ENCODE results near the gene SMIM15. TPM values are rescaled to one million over a fixed set of nuclear protein-coding genes. Genes with fewer than 3 reads are reported as not detected.

SMIM15 gene
- total RNA-seq, 1 donor from 2014 or later, result 19.2 TPM

DNA sequence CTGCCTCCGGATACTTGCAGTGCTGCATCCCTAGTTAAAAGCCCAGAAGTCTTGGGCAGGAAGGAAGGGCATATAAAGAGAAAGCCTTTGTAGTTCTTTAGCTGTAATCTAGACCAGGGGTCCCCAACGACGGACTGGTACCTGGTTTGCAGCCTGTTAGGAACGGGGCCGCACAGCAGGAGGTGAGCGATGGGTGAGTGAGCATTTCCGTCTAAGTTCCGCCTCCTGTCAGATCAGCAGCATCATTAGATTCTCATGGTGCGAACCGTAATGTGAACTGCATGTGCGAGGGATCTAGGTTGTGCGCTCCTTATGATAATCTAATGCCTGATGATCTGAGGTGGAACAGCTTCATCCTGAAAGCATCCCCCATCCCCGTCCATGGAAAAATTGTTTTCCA is 1.6 kb upstream of the SMIM15 start:
- ATAC-seq (ENCODE audit: poor library complexity), result no peak
- DNase-seq, result no peak
- intact Hi-C loops (cut with DNase I), result loop anchor here (5.0 kb wide), 1 partner anchor 168 kb away; the partner anchor contains the start of gene ZSWIM6

DNA sequence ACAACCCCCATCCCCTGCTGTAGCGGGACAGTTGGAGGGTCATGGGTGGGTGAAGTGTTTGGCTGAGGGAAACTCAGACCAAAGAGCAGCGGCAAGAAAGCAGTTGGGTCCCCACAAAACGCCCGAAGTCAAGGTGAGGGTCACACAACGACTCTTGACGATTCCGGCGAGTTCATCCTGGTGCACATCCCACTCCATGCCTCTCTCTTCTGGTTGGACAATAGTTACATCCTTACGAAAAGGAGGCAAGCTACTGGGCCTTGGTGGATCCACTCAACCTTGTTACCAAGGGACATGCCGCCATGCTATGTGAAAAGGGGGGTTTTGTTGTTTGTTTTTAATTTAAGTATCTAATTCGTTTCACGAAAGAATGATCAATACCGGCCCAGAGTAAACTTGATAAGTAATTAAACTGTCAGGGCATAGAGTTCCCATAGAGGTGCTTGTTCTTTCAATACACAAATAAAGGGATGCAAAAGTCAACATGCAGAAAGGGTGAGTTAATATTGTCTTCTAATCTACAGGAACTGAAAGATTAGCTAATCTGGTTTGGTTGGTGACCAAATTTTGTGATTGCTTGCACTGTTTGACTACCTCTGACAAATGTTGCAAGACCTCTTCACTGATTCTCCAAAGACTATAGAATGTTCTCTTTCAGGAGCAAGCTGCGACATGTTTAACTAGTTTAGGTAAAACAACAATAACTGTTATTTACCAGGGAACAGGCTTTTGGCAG is 732 bp upstream of the SMIM15 start:
- intact Hi-C loops (cut with DNase I), result loop anchor here (5.0 kb wide), 1 partner anchor 169 kb away; the partner anchor contains the start of gene ZSWIM6
- DNase-seq, result no peak
- peak; percentile 51 for ATAC-seq (ENCODE audit: poor library complexity)

DNA sequence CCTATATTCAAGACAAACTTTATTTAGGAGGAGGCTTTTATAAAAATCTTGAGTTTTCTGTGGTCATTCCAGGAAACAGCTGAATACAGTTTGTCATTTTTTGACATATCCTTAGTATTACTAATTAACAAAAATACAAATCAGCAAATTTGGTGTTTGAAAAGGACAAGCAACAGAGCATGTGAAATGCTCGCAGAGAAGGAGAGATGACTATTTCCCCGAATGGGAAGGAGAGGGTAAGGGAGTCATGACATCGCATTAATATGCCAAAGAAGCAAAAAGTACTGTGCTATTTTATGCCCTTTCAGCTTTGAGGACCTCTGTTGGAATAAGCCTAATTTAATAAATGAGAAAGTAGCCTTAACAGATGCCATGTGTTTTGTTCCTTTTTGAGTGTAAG is 1.8 kb downstream of the SMIM15 start:
- no peak for DNase-seq
- ATAC-seq (ENCODE audit: poor library complexity), result no peak
- intact Hi-C loops (cut with DNase I), result loop anchor here (5.0 kb wide), 1 partner anchor 172 kb away; the partner anchor contains the start of gene ZSWIM6

DNA sequence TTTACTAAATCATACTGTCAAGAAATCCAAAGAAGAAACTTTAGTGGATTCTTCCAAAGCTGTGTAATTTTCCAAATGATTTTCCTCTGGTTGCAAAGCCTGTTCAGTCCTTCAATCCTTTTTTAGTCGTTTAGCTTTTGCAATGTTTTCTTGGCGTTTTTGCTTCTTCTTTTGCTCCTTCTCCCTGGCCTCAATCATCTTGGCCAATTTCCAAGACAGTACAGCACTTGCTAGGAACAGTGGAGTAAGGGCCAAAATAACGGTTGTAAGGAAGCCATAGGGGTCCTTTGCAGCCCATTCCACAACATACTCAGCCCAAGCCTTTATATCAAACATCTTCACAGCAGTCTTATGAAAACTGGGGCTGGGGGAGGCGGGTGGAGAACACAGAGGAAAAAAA is 2.4 kb downstream of the SMIM15 start:
- DNase-seq (no peak), ATAC-seq (ENCODE audit: poor library complexity) (no peak)
- intact Hi-C loops (cut with DNase I), result loop anchor here (5.0 kb wide), 1 partner anchor 172 kb away; the partner anchor contains the start of gene ZSWIM6

DNA sequence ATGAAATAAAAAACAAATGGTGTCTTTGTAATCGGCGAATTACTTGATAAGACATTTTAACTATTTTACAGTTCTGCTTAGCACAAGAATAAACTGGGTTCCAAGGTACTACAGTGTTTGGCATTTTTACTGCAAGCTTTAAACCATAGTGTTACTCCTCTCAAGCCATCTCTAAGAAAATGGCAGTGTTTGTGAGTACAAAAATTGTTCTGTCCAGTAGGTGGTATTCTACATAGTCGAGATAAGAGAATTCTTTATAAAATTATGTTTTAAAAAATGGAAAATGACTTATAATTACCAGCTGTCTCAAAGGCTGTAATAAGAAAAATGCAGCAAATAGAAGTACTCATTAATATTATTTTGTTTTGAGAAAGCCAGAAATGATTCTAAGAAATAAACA is 3.2 kb downstream of the SMIM15 start:
- intact Hi-C loops (cut with DNase I), result no loop called here
- ATAC-seq (ENCODE audit: poor library complexity) (no peak), DNase-seq (no peak)

DNA sequence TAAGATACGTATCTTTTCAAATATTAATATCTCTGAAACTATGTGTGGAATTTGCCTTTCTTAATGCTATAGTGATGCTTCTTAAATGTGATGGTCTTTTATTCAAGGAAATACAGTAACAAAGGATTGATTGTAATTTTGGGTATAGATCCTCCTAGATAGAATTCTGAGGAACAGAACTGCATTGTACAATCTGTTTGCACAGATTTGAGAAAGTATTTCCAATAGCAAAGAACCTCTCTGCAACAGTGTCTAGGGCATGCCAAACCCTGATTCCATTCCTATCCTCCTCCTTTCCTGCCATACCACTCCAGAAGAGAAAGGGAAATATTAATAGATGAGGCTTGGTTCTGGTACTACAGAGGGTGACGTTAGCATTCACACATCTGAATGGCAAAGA is 10.4 kb downstream of the SMIM15 start:
- DNase-seq (no peak), ATAC-seq (ENCODE audit: poor library complexity) (no peak)
- intact Hi-C loops (cut with DNase I), result no loop called here

DNA sequence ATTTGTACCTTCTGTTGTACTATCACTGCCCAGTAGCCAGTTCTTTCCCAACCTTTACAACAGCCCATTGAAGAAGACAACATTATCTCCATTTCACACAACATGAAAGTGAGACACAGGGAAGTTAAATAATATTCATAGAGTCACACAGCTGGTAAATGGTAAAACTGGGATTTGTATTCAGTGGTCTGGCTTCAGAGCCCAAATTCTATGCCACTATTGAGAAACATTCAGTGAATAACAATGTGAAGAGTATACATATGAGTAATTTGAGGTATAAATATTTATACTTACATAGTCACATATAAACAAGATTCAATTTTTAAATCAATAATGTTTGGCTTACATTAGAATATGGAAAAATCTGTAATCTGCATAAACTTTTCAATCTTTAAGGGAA is 13.8 kb downstream of the SMIM15 start:
- DNase-seq, result no peak
- no peak for ATAC-seq (ENCODE audit: poor library complexity)
- intact Hi-C loops (cut with DNase I), result no loop called here

DNA sequence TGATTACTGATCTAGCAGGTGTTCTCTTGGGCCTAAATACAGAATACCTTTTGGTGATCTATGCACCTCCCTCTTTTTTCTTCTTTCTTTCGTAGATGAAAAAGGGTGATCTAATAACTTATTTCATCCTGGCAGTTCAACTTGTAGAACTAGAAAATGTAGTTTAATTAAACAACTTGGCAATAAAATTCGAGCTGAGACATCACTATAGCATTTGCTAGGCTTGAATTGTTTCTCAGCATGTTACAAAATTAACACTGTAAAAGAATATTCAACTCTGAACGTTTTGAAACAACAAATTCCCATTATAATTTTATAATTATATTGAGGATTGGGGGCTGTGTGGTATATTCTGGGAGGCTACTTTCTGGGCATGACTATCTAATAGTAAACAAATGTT is 19.5 kb downstream of the SMIM15 start:
- intact Hi-C loops (cut with DNase I), result no loop called here
- DNase-seq, result no peak
- no peak for ATAC-seq (ENCODE audit: poor library complexity)

DNA sequence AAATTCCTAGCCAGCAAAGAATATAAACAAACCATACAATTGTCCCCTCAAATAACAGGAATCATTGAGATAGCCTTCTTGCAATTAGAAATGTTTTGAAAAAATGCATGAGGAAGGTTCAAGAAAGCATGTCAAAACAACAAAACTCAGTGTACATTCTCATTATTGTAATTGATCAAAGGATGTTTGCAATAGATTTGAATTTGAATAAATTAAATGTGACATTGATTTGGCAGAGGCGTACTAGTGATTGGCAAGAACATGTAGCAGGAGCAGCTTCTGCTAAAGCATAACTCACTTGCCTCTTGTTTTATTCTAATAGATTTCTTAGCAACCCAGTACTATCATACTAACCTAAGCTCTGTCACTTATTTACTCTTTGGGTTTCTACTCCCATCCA is 19.9 kb downstream of the SMIM15 start:
- ATAC-seq (ENCODE audit: poor library complexity) (no peak), DNase-seq (no peak)
- intact Hi-C loops (cut with DNase I), result no loop called here

DNA sequence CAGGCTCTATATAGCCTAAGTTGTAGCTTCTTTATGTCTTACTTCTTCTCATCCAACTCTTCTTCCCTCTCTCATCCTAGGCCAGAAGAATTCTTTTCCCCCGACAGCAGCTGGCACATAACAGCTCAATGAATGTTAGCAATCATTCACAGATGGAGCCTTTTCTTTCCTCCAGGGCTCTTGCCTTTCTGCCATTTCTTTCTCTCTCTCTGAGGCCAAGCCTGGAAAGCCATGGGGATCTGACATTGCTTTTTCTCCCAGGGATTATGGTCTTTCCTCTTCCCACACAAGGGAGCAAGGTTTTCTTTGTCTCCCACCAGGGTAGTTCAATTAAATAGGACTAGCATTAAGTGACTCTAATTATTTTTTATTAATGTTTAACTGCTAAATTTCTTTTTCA is 20.5 kb downstream of the SMIM15 start:
- ATAC-seq (ENCODE audit: poor library complexity) (no peak), DNase-seq (no peak)
- intact Hi-C loops (cut with DNase I), result no loop called here

DNA sequence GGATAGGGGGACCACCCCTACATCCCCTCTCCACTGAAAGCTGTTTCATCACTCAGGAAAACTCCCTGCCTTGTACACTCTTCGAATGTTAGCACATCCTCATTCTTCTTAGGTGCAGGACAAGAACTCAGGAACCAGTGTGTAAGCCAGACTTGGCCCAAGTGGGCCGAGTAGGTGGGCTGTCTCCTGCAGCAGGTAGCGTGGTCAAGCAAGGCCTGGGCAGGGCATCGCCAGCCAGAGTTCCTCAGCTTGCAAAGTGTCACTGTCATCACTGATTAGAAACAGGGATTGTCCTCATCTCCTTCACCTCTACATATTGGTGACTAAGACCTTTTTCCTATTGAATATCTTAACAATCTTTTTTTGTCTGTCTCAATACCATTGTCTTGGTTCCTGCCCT is 22.3 kb downstream of the SMIM15 start:
- DNase-seq, result no peak
- intact Hi-C loops (cut with DNase I), result no loop called here
- no peak for ATAC-seq (ENCODE audit: poor library complexity)

DNA sequence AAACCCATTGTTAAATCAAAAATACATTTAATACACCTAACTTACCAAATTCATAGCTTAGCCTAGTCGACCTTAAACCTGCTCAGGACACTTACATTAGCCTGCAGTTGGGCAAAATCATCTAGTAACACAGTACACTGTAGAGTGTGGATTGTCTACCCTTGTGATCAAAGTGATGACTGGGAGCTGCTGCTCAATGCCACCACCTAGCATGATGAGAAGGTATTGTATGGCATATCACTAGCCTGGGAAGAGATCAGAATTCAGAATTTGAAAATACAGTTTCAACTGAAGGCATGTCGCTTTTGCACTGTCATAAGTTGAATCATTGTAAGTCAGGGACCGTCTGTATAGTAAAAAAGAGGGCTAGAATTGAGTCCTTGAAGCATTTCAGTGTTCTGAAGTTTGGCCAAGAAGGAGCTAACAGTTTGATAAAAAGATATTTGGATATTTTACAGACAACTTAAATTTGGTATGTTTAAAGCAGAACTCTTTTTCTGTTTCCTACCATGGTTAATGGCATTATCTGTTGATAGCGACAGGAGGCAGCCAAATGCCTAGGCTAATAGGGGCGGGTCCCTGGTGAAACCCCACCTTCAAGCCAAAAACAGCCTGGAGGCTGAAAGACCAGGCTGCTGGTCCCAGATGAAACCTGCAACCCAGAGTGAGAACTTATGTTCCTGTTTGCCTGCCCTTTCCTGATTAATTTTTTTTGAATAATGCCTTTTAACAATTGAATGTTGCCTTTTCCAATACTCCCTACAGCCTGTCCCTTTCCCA is 23.0 kb downstream of the SMIM15 start:
- DNase-seq, result no peak
- no peak for ATAC-seq (ENCODE audit: poor library complexity)
- intact Hi-C loops (cut with DNase I), result no loop called here

DNA sequence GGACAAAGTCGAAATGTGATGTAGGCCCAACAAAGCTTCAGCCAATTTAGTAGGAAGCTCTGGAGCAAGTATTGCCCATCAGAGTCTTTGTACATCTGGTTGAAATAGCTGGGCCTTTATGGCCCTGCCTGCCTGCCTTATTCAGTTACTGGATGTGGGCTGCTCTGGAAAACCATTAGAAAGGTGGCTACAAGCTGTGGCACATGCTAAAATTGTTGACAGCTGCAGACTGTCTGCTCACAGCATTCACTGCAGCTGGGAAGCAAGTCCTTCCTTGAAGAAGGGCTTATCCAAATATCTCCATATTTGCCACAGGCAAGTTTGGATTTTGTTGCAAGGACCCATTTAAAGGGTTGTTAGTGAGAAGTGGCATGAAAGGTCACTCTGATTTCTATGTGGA is 24.4 kb downstream of the SMIM15 start:
- no peak for DNase-seq
- no peak for ATAC-seq (ENCODE audit: poor library complexity)
- intact Hi-C loops (cut with DNase I), result no loop called here

DNA sequence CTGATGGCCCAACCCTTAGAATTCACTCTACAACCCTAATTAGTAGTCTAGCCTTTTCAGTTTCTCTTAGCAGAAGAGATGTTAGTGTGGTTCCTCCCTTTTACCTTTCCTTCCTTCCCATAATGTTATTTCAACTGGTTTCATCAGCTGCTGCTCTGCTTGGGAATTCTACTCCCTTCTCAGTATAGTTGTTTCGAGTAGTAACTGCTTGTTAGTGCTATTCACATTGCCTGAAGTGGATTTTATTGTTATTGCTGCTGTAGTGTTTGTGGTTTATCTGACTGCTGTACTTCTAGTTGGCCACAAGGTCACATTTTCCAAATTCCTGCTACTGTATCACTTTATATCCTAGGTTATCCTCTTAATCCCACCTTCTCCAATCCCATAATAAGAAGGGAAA is 29.7 kb downstream of the SMIM15 start:
- DNase-seq (no peak), ATAC-seq (ENCODE audit: poor library complexity) (no peak)
- intact Hi-C loops (cut with DNase I), result no loop called here

DNA sequence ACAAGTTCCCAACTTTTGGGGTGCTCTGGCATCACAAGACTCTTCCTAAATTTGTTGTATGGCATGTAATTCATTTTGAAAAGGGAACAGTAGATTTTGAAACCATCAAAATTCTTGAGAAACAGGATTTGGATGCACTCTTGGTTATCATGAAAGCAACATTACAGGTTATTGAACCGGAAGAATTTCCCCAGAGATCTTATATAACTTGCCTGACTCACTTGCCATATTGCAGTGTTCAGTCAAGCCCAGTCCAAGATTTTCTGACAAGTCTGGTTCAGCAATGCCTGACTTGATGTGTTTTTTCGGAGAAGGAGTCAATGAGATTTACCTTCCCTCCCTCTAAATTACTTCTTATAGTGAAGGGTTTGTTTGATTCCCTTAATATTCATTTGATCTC is 32.0 kb downstream of the SMIM15 start:
- intact Hi-C loops (cut with DNase I), result no loop called here
- ATAC-seq (ENCODE audit: poor library complexity), result no peak
- DNase-seq, result no peak

DNA sequence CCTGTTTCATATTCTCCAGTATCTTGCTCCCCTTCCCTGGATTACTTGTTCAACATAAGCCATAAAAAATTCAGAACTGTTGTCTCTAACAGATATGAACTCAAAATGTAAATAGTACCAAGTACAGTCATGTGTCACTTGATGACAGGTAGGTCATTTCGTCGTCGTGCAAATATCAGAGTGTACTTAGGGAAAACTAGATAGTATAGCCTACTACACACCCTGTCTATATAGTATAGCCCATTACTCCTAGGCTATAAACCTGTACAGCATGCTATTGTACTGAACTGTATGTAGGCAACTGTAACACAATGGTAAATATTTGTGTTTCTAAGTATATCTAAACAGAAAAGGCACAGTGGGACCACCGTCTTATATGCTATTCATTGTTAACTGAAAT is 39.1 kb downstream of the SMIM15 start:
- intact Hi-C loops (cut with DNase I), result no loop called here
- ATAC-seq (ENCODE audit: poor library complexity) (no peak), DNase-seq (no peak)

DNA sequence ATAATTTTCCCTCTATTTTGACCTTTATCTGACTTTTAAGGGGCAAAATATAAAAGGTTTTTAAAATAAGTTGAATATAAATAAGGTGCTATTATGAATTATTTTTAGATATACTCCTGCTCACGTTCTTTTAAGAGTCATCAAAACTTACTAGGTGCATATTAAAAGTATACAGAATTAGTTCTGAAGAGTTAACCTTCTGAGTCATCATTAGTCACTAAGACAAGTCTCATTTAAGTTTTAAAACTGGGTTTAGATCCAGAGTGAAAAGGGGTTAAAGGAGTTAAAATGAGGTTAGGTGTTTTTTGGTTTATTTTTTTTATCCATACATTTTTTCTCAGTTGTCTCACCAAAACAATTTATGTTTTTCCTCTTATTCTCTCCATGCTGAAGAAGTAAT is 41.7 kb downstream of the SMIM15 start:
- intact Hi-C loops (cut with DNase I), result no loop called here
- DNase-seq (no peak), ATAC-seq (ENCODE audit: poor library complexity) (no peak)

DNA sequence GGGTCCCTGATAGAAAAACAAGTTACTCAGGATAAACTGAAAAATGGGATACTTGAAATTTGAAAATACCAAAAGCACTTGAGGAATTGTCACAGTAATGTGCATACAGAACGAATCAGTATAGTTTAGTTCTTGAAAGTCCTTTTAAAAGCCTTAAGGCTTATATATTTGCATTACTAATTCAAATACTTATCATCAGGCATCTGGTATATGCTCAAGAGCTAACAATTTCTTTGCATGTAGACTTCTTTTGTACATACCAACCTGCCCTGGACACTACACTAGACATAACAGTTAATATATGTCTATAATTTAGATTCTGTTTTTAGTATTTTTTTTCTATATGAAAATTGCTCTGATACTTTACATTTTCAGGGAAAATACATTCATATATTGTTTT is 43.2 kb downstream of the SMIM15 start:
- DNase-seq (no peak), ATAC-seq (ENCODE audit: poor library complexity) (no peak)
- intact Hi-C loops (cut with DNase I), result no loop called here

DNA sequence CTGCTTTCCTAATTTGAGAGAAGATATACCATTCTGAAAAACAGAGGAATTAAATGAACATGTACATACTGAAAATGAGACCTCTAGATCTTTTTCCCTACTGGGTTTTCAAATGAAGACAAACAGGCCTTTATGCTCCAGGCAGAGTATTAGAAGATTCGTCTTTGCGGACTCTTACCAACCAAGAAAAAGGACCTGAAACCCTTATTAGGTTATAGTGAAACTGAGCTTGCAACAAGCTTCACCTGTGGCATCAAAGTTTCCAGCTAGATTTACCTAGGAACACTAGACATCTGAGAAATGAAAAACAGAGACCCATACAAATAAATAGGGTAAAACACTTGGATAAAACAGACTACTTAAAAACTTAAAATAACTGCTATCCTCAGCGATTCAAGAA is 46.3 kb downstream of the SMIM15 start:
- intact Hi-C loops (cut with DNase I), result no loop called here
- ATAC-seq (ENCODE audit: poor library complexity), result no peak
- no peak for DNase-seq

DNA sequence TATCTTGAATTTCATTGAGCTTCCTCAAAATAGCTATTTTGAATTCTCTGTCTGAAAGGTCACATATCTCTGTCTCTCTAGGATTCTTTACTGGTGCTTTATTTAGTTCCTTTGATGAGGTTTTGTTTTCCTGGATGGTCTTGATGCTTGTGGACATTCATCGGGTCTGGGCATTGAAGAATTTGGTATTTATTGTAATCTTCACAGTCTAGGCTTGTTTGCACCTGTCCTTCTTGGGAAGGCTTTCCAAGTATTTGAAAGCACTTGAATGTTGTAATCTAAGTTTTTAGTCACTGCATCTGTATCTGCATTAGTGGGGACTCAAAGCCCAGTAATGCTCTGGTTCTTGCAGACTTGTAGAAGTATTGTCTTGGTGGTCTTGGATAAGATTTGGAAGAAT is 47.8 kb downstream of the SMIM15 start:
- no peak for ATAC-seq (ENCODE audit: poor library complexity)
- no peak for DNase-seq
- intact Hi-C loops (cut with DNase I), result no loop called here

Data from Right ventricle myocardium superior (tissue), 1 donor.